Mesenchymal stem cell (in vitro differentiated cells and primary cell): ENCODE results near the gene ZFP36.

Experiments used
- DNase-seq: peaks from one replicate; pipeline ENCODE4 v3.0.0-alpha.2; 2013
- H2AFZ ChIP-seq: one replicate; pipeline ENCODE4 v1.6.1; 2013; ENCODE audit warnings: low read depth, mild to moderate bottlenecking, control low read depth, inconsistent platforms, low read length, moderate library complexity
- H2AK5ac ChIP-seq: 2 replicates; pipeline ENCODE4 v1.6.1; 2013; ENCODE audit warnings: low read length, moderate library complexity, mild to moderate bottlenecking, inconsistent platforms; ENCODE audit not compliant: severe bottlenecking
- H2BK120ac ChIP-seq: one replicate; pipeline ENCODE4 v1.6.1; 2013; ENCODE audit warnings: low read depth, mild to moderate bottlenecking, inconsistent platforms, low read length, moderate library complexity
- H2BK12ac ChIP-seq, 2 experiments: one replicate each; pipeline ENCODE4 v1.6.1; 2013; ENCODE audit warnings: inconsistent platforms in 2 of 2, low read length in 2 of 2, mild to moderate bottlenecking in 2 of 2, moderate library complexity in 2 of 2, control low read depth in 1 of 2
- H2BK15ac ChIP-seq: one replicate; pipeline ENCODE4 v1.6.1; 2013; ENCODE audit warnings: mild to moderate bottlenecking, low read depth, inconsistent platforms; ENCODE audit not compliant: poor library complexity, severe bottlenecking
- H2BK5ac ChIP-seq: 2 replicates; pipeline ENCODE4 v1.6.1; 2013; ENCODE audit warnings: low read depth, mild to moderate bottlenecking, low read length, control low read depth, inconsistent platforms; ENCODE audit not compliant: poor library complexity, severe bottlenecking
- H3K14ac ChIP-seq, 2 experiments: one replicate each; pipeline ENCODE4 v1.6.1; 2013; ENCODE audit warnings: inconsistent platforms in 2 of 2, low read length in 2 of 2, control low read depth in 1 of 2, mild to moderate bottlenecking in 1 of 2, moderate library complexity in 1 of 2
- H3K18ac ChIP-seq, 2 experiments: one replicate each; pipeline ENCODE4 v1.6.1; 2013; ENCODE audit warnings: inconsistent platforms in 2 of 2, low read length in 2 of 2, control low read depth in 1 of 2, low read depth in 1 of 2, mild to moderate bottlenecking in 1 of 2
- H3K23ac ChIP-seq, 2 experiments: one replicate each; pipeline ENCODE4 v1.6.1; 2013; ENCODE audit warnings: inconsistent platforms in 2 of 2, low read length in 2 of 2, mild to moderate bottlenecking in 2 of 2, moderate library complexity in 2 of 2, control low read depth in 1 of 2
- H3K27ac ChIP-seq: 2 replicates; pipeline ENCODE4 v1.5.1; 2013; ENCODE audit warnings: mild to moderate bottlenecking, moderate library complexity, low read length, control low read depth, inconsistent platforms; ENCODE audit not compliant: poor library complexity, severe bottlenecking
- H3K27me3 ChIP-seq, 2 experiments: 2 replicates each; pipeline versions ENCODE4 v1.6.1 to v1.7.0; 2013; ENCODE audit warnings: low read length in 2 of 2, mild to moderate bottlenecking in 2 of 2, moderate library complexity in 2 of 2, control low read depth in 1 of 2, inconsistent platforms in 1 of 2; ENCODE audit not compliant: control insufficient read depth in 1 of 2, insufficient read depth in 1 of 2
- H3K36me3 ChIP-seq, 2 experiments: 2 replicates each; pipeline versions ENCODE4 v1.6.1 to v1.7.0; 2013; ENCODE audit warnings: low read length in 2 of 2, control low read depth in 1 of 2, inconsistent platforms in 1 of 2, low read depth in 1 of 2, mild to moderate bottlenecking in 1 of 2; ENCODE audit not compliant: insufficient read depth in 2 of 2, control insufficient read depth in 1 of 2
- H3K4ac ChIP-seq, 2 experiments: one replicate each; pipeline ENCODE4 v1.6.1; 2013; ENCODE audit warnings: inconsistent platforms in 2 of 2, low read length in 2 of 2, mild to moderate bottlenecking in 2 of 2, moderate library complexity in 2 of 2, control low read depth in 1 of 2, low read depth in 1 of 2
- H3K4me1 ChIP-seq: 2 replicates; pipeline ENCODE4 v1.6.1; 2013; ENCODE audit warnings: low read depth, low read length, control low read depth; ENCODE audit not compliant: control insufficient read depth, insufficient read depth
- H3K4me2 ChIP-seq: 2 replicates; pipeline ENCODE4 v1.6.1; 2013; ENCODE audit warnings: low read length, mild to moderate bottlenecking, inconsistent platforms; ENCODE audit not compliant: poor library complexity, severe bottlenecking
- H3K4me3 ChIP-seq, 2 experiments: 2 replicates each; pipeline versions ENCODE4 v1.5.1 to v1.7.0; 2013; ENCODE audit warnings: low read length in 2 of 2, mild to moderate bottlenecking in 2 of 2, control low read depth in 1 of 2, low read depth in 1 of 2; ENCODE audit not compliant: insufficient read depth in 1 of 2
- H3K79me1 ChIP-seq: replicated peaks from 2 replicates; pipeline ENCODE4 v1.6.1; 2013; ENCODE audit warnings: mild to moderate bottlenecking, control low read depth, low read length, inconsistent platforms; ENCODE audit not compliant: poor library complexity, severe bottlenecking
- H3K9ac ChIP-seq: 2 replicates; pipeline ENCODE4 v1.7.0; 2013; ENCODE audit warnings: mild to moderate bottlenecking, low read length, moderate library complexity
- H3K9me3 ChIP-seq: 2 replicates; pipeline ENCODE4 v1.7.0; 2013; ENCODE audit warnings: mild to moderate bottlenecking, low read length; ENCODE audit not compliant: control insufficient read depth
- H4K8ac ChIP-seq: one replicate; pipeline ENCODE4 v1.6.1; 2013; ENCODE audit warnings: inconsistent platforms, mild to moderate bottlenecking, low read length, moderate library complexity
- H4K91ac ChIP-seq: one replicate; pipeline ENCODE4 v1.6.1; 2013; ENCODE audit warnings: mild to moderate bottlenecking, low read length, inconsistent platforms
- WGBS: methylation state at CpG from one replicate; pipeline ENCODE4 v1.1.7; 2013; ENCODE audit warnings: mixed read lengths; 5-methylcytosine and 5-hydroxymethylcytosine counted together

ZFP36 gene

DNA sequence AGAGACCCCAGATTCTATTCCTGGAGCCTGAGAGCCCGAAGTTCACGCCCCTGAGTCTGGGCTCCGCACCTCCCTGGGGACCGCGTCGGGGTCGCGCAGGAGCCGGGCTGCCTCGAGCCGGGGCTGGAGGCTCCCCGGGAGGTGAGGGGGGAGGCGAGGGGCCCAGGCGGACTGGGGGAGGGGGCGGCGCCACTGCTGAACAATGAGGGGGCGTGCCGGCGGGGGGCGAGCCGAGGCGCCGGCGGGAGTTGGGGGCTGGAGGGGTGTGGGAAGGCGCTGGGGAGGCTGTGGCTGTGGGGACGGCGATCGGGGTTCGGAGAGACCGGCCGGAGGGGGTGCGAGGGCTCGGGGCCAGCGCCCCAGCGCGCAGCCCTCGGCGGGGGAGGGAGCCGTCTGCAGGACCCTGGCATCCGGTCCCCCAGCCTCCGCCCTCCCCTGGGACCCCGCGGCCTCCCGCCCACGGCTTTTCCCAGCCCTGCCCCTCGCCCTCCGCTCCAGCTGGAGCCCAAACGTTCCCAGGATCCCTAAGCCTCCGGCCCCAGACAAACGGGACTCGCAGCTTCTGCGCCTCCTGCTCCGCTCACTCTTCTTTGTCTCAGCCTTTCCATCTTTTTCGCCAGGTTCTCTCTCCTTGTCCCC lies 6.7 kb downstream of the ZFP36 start:
- Histone ChIP-seq H3K14ac (peak overlapping the region in 1 of 2 experiments; percentile 62), H2BK12ac (peak overlapping the region in 1 of 2 experiments; percentile 75), H3K23ac (no peak overlapping the region), H4K8ac (peak overlapping the region; percentile 79), H3K79me1 (peaks cover 7% of the 10 kb centered on the region), H2BK120ac (peak overlapping the region; percentile 95), H3K4me1 (peaks cover 46% of the 10 kb centered on the region), H2AK5ac (peak overlapping the region; percentile 90), H3K9me3 (no peaks in the 10 kb centered on the region), H3K4me2 (peak overlapping the region; percentile 83), H3K27ac (peak overlapping the region; percentile 98), H3K36me3 (peaks cover 7 to 38% of the 10 kb centered on the region in 2 experiments), H3K9ac (peak overlapping the region; percentile 98), H3K4me3 (peak overlapping the region; percentile 75 to 92), H3K4ac (peak overlapping the region; percentile 58 to 97), H3K18ac (peak overlapping the region; percentile 81 to 87), H4K91ac (peak overlapping the region; percentile 95), H2AFZ (no peak overlapping the region), H2BK5ac (peak overlapping the region; percentile 97), H2BK15ac (peak overlapping the region; percentile 83), H3K27me3 (no peaks in the 10 kb centered on the region)
- DNase-seq, result peak; percentile 77
- under 1% methylated on average over 41 of the region's 54 CpGs for WGBS

DNA sequence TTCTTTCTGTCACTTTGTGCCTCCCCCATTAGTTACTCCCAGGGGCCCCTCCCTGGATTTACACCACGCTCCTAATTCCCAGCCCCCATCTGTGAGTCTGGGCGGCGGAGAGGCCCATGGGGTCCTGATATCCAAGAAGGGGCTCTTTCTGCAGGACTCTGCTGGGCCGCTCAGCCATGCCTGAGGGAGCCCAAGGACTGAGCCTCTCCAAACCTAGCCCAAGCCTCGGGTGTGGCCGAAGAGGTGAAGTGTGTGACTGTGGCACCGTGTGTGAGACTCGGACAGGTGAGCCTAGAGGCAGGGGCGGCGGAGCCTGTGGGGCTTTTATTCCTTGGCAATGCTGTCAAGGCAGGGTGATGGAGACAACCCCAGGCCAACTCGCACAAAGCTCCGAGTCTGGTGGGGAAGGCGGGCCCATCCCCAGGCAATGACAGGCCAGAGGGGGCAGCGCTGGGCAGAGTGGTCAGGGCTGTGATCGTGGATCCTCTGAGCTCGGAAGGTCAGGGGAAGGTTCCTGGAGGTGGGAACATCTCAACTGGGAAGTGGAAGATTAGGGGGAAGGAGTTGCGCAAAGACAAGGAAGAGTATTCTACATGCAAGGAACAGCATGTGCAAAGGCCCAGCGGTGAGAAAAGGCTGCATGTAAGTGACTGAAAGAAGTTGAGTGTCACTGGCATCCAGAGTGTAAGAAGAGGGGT lies 7.4 kb downstream of the ZFP36 start:
- H3K4me2 ChIP-seq, result peak overlapping the region; percentile 83
- H2BK120ac ChIP-seq, result peak overlapping the region; percentile 95
- no peaks in the 10 kb centered on the region for H3K27me3 ChIP-seq
- peak overlapping the region; percentile 81 to 87 for H3K18ac ChIP-seq
- H3K4me3 ChIP-seq, result peak overlapping the region; percentile 75 to 92
- H2BK12ac ChIP-seq, result peak overlapping the region; percentile 59 to 75
- peak overlapping the region; percentile 98 for H3K9ac ChIP-seq
- H3K4me1 ChIP-seq, result peaks cover 43% of the 10 kb centered on the region
- 17% methylated on average over 18 of the region's 18 CpGs for WGBS
- no peaks in the 10 kb centered on the region for H3K9me3 ChIP-seq
- peak; percentile 67 for DNase-seq
- peak overlapping the region; percentile 64 to 90 for H3K4ac ChIP-seq
- H2AFZ ChIP-seq, result no peak overlapping the region
- peaks cover 7 to 40% of the 10 kb centered on the region in 2 experiments for H3K36me3 ChIP-seq
- peak overlapping the region; percentile 81 for H2BK5ac ChIP-seq
- H2AK5ac ChIP-seq, result peak overlapping the region; percentile 90
- peak overlapping the region; percentile 90 for H3K27ac ChIP-seq
- peak overlapping the region; percentile 19 for H4K8ac ChIP-seq
- H4K91ac ChIP-seq, result peak overlapping the region; percentile 63
- H3K23ac ChIP-seq, result peak overlapping the region in 1 of 2 experiments; percentile 6
- H3K14ac ChIP-seq, result peak overlapping the region in 1 of 2 experiments; percentile 63
- H2BK15ac ChIP-seq, result peak overlapping the region; percentile 83
- peaks cover 13% of the 10 kb centered on the region for H3K79me1 ChIP-seq

DNA sequence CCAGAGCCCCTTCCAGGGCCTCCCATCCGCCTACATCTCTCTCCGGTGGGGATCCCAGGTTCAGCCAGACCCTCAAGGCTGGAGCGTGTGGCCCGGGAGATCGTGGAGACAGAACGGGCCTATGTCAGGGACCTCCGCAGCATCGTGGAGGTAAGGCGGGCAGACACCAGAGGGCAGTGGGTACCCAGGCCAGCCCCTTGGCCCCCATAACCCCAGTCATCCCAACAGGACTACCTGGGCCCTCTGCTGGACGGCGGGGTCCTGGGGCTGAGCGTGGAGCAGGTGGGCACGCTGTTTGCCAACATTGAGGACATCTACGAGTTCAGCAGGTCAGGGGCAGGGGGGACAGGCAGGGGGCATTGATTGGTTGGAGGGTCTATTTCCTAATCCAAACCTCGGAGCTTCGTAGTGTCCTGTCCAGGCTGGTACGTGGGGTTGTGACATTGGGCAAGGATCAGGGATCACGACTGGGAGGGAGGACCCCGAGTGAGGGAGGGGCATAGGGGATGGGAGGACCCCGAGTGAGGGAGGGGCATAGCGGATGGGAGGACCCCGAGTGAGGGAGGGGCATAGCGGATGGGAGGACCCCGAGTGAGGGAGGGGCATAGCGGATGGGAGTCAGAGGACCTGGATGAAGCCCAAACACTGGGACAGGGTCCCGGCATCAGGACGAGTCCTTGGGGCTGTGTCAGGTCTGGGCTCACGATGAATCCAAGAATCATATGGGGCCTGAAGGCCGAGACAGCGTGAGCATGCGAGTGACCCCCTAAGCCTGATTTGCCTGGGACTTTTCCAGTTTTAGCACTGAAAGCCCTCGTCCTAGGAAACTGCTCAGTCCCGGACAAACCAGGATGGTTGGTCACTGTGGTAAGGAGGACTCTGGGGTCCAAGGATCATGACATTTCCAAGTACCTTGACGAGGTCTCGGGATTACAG lies 8.7 kb downstream of the ZFP36 start:
- H2BK15ac ChIP-seq, result peak overlapping the region; percentile 4

More for the DNA sequence above, 8.7 kb downstream of the ZFP36 start:
- Histone ChIP-seq H3K14ac (peak overlapping the region in 1 of 2 experiments; percentile 27), H3K79me1 (peaks cover 15% of the 10 kb centered on the region), H3K36me3 (peaks cover 11 to 52% of the 10 kb centered on the region in 2 experiments), H4K91ac (no peak overlapping the region), H2BK120ac (no peak overlapping the region), H2AFZ (no peak overlapping the region), H3K4ac (no peak overlapping the region), H2BK5ac (no peak overlapping the region), H4K8ac (no peak overlapping the region), H3K9me3 (no peaks in the 10 kb centered on the region), H3K18ac (no peak overlapping the region), H3K4me1 (peaks cover 38% of the 10 kb centered on the region), H2BK12ac (no peak overlapping the region), H3K27ac (no peak overlapping the region), H2AK5ac (no peak overlapping the region), H3K23ac (no peak overlapping the region), H3K4me3 (peak overlapping the region in 1 of 2 experiments; percentile 5), H3K4me2 (peak overlapping the region; percentile 83), H3K9ac (peak overlapping the region; percentile 6), H3K27me3 (no peaks in the 10 kb centered on the region)
- WGBS, result 84% methylated on average over 35 of the region's 35 CpGs
- DNase-seq, result peak; percentile 42
